SK-N-SH treated with all-trans-retinoic acid at 6 μM for 48 hours (cell line): ENCODE measurements around the gene SAPCD2.

Experiments used
- CSDC2 ChIP-seq: fragments of 250-450 bp; sonication (Bioruptor Pico); IDR thresholded peaks from 2 replicates; pipeline ENCODE4 v1.5.0; 2020; ENCODE audit warnings: mild to moderate bottlenecking, moderate library complexity
- TOX ChIP-seq: fragments of 250-450 bp; sonication (Bioruptor Pico); IDR thresholded peaks from 2 replicates; pipeline ENCODE4 v1.8.0; 2021; ENCODE audit warnings: mild to moderate bottlenecking, moderate library complexity, borderline replicate concordance
- ZNF8 ChIP-seq: fragments of 450-650 bp; formaldehyde crosslinking; IDR thresholded peaks from 2 replicates; pipeline ENCODE4 v1.5.0; 2020; ENCODE audit warnings: mild to moderate bottlenecking, moderate library complexity
- TF ChIP-seq, protein P1 (sequence below): fragments of 250-450 bp; sonication (Bioruptor Pico); IDR thresholded peaks from 2 replicates; pipeline ENCODE4 v1.8.0; 2020; ENCODE audit warnings: mild to moderate bottlenecking, moderate library complexity, borderline replicate concordance

- TF ChIP-seq TOX = no peak
- no peak for TF ChIP-seq ZNF8
- TF ChIP-seq, protein P1, sequence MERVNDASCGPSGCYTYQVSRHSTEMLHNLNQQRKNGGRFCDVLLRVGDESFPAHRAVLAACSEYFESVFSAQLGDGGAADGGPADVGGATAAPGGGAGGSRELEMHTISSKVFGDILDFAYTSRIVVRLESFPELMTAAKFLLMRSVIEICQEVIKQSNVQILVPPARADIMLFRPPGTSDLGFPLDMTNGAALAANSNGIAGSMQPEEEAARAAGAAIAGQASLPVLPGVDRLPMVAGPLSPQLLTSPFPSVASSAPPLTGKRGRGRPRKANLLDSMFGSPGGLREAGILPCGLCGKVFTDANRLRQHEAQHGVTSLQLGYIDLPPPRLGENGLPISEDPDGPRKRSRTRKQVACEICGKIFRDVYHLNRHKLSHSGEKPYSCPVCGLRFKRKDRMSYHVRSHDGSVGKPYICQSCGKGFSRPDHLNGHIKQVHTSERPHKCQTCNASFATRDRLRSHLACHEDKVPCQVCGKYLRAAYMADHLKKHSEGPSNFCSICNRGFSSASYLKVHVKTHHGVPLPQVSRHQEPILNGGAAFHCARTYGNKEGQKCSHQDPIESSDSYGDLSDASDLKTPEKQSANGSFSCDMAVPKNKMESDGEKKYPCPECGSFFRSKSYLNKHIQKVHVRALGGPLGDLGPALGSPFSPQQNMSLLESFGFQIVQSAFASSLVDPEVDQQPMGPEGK = no peak
- no peak for TF ChIP-seq CSDC2 (CRISPR knock-in tag)
Measured at GRCh38 chr9:137073992-137074399, 3.6 kb upstream of the SAPCD2 start.
